Ectodermal cell (in vitro differentiated cells): Measurements from ENCODE around the gene CCDC18. TPM values are rescaled to one million over a fixed set of nuclear protein-coding genes. Genes with fewer than 3 reads are reported as not detected.

ENCODE experiments used
- H3K27ac ChIP-seq: 2 replicates; pipeline ENCODE4 v1.7.0; 2013; ENCODE audit warnings: mild to moderate bottlenecking, low read depth, low read length; ENCODE audit not compliant: insufficient read depth, poor library complexity, severe bottlenecking
- H3K27me3 ChIP-seq: 2 replicates; pipeline ENCODE4 v1.7.0; 2013; ENCODE audit warnings: mild to moderate bottlenecking, low read length; ENCODE audit not compliant: insufficient read depth, control insufficient read depth, poor library complexity, severe bottlenecking
- H3K36me3 ChIP-seq: one replicate; pipeline ENCODE4 v1.7.0; 2013; ENCODE audit warnings: low read length; ENCODE audit not compliant: control insufficient read depth, insufficient read depth
- H3K4me1 ChIP-seq: one replicate; pipeline ENCODE4 v1.7.0; 2013; ENCODE audit warnings: low read length; ENCODE audit not compliant: control insufficient read depth, insufficient read depth
- H3K4me3 ChIP-seq: 2 replicates; pipeline ENCODE4 v1.7.0; 2013; ENCODE audit warnings: low read depth, low read length, control low read depth; ENCODE audit not compliant: insufficient read depth
- H3K9me3 ChIP-seq: 2 replicates; pipeline ENCODE4 v1.7.0; 2013; ENCODE audit warnings: mild to moderate bottlenecking, low read length, moderate library complexity; ENCODE audit not compliant: control insufficient read depth
- WGBS, 2 experiments: methylation state at CpG; one replicate each; pipeline ENCODE4 v1.1.7; 2013; ENCODE audit warnings: missing lambda C conversion rate in 2 of 2; 5-methylcytosine and 5-hydroxymethylcytosine counted together
- polyA plus RNA-seq, 4 experiments: library from polyadenylated mRNA; stranded (reverse); fragments of 50-300 nt; gene quantifications; one replicate each; pipeline ENCODE4 v1.2.3, GENCODE V29; 2013

Gene CCDC18, protein sequence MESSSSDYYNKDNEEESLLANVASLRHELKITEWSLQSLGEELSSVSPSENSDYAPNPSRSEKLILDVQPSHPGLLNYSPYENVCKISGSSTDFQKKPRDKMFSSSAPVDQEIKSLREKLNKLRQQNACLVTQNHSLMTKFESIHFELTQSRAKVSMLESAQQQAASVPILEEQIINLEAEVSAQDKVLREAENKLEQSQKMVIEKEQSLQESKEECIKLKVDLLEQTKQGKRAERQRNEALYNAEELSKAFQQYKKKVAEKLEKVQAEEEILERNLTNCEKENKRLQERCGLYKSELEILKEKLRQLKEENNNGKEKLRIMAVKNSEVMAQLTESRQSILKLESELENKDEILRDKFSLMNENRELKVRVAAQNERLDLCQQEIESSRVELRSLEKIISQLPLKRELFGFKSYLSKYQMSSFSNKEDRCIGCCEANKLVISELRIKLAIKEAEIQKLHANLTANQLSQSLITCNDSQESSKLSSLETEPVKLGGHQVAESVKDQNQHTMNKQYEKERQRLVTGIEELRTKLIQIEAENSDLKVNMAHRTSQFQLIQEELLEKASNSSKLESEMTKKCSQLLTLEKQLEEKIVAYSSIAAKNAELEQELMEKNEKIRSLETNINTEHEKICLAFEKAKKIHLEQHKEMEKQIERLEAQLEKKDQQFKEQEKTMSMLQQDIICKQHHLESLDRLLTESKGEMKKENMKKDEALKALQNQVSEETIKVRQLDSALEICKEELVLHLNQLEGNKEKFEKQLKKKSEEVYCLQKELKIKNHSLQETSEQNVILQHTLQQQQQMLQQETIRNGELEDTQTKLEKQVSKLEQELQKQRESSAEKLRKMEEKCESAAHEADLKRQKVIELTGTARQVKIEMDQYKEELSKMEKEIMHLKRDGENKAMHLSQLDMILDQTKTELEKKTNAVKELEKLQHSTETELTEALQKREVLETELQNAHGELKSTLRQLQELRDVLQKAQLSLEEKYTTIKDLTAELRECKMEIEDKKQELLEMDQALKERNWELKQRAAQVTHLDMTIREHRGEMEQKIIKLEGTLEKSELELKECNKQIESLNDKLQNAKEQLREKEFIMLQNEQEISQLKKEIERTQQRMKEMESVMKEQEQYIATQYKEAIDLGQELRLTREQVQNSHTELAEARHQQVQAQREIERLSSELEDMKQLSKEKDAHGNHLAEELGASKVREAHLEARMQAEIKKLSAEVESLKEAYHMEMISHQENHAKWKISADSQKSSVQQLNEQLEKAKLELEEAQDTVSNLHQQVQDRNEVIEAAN (N-terminal part only)
- polyA plus RNA-seq (2013, experiment 1 of 4), result 21.3 TPM
- polyA plus RNA-seq (2013, experiment 2 of 4), result 25.0 TPM
- polyA plus RNA-seq (2013, experiment 3 of 4), result 25.3 TPM
- polyA plus RNA-seq (2013, experiment 4 of 4), result 21.3 TPM

GRCh38 chr1:93180723-93181613 is at the start of gene CCDC18:
Gene CCDC18, plus strand, starts transcription at chr1:93180724. Its CDS starts 2,638 bp downstream, at chr1:93183362.
- H3K9me3 ChIP-seq, result no peaks in the 10 kb centered on the region
- no peaks in the 10 kb centered on the region for H3K4me1 ChIP-seq
- WGBS, 2 experiments, result 4 to 5% methylated on average over 35 to 43 of the region's 43 CpGs

DNA sequence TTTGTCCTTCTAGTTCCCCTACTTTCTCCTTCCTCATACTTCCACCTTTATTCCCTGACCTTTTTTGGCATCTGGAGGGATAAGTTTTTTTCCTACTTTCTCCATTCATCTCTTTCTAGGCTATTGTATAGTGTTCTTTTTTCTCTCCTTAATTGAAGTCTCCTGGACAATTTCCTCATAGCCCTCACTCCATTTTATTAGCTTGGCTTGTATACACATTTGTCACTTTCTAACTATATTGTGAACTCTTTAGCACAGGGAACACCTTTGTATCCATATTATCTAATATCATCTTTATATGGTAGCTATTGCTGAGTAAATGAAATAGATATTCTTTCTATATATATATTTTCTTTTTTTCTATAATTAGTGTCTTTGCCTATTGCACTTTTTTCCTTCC is 47.9 kb upstream of the CCDC18 start:
- H3K36me3 ChIP-seq, result peaks cover 17% of the 10 kb centered on the region
- H3K27me3 ChIP-seq, result no peaks in the 10 kb centered on the region
- no peak overlapping the region for H3K27ac ChIP-seq
- H3K4me1 ChIP-seq, result no peaks in the 10 kb centered on the region
- H3K4me3 ChIP-seq, result no peak overlapping the region
- no peaks in the 10 kb centered on the region for H3K9me3 ChIP-seq

More at GRCh38 chr1:93180723-93181613, at the start of gene CCDC18:
- H3K36me3 ChIP-seq, result no peaks in the 10 kb centered on the region
- H3K4me3 ChIP-seq, result peak within 1 kb of the TSS; percentile 73
- H3K27ac ChIP-seq, result peak within 1 kb of the TSS; percentile 91
- H3K27me3 ChIP-seq, result no peaks in the 10 kb centered on the region

DNA sequence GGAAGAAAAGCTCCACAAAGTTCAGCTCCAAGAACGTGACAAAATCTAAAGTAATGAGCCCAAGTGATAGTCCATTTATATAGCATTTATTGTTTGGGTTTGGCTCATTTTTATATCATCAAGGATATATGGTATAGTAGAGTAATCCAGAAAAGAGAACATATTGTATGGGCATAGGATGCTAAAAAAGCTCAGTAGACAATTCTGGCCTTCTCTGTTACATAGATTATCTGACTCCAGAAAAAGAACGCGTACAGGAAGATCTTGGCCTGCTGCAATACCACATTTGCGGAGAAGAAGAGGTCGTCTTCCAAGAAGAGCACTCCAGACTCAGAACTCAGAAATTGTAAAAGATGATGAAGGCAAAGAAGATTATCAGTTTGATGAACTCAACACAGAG is 44.1 kb upstream of the CCDC18 start:
- Histone ChIP-seq H3K4me3 (no peak overlapping the region), H3K27me3 (no peaks in the 10 kb centered on the region), H3K9me3 (no peaks in the 10 kb centered on the region), H3K4me1 (no peaks in the 10 kb centered on the region), H3K27ac (no peak overlapping the region), H3K36me3 (peaks cover 32% of the 10 kb centered on the region)
- 96 to 97% methylated on average over 5 of the region's 5 CpGs for WGBS, 2 experiments

- Histone ChIP-seq H3K36me3 (peaks cover 32% of the 10 kb centered on the region), H3K9me3 (no peaks in the 10 kb centered on the region), H3K4me3 (no peak overlapping the region), H3K27me3 (no peaks in the 10 kb centered on the region), H3K27ac (no peak overlapping the region), H3K4me1 (no peaks in the 10 kb centered on the region)
- 94 to 97% methylated on average over 2 of the region's 3 CpGs for WGBS, 2 experiments
Observed at GRCh38 chr1:93137604-93138292, 42.8 kb upstream of the CCDC18 start.

- Histone ChIP-seq H3K27ac (no peak overlapping the region), H3K27me3 (no peaks in the 10 kb centered on the region), H3K4me3 (no peak overlapping the region), H3K4me1 (no peaks in the 10 kb centered on the region), H3K9me3 (no peaks in the 10 kb centered on the region), H3K36me3 (peaks cover 27% of the 10 kb centered on the region)
- 100% methylated on average over 1 of the region's 1 CpG for WGBS, 2 experiments
Observed at GRCh38 chr1:93140106-93140505, 40.4 kb upstream of the CCDC18 start.

GRCh38 chr1:93142161-93142560 is 38.4 kb upstream of the CCDC18 start:
- no peaks in the 10 kb centered on the region for H3K9me3 ChIP-seq
- no peaks in the 10 kb centered on the region for H3K4me1 ChIP-seq
- peaks cover 14% of the 10 kb centered on the region for H3K36me3 ChIP-seq
- H3K4me3 ChIP-seq, result no peak overlapping the region
- H3K27ac ChIP-seq, result no peak overlapping the region
- no peaks in the 10 kb centered on the region for H3K27me3 ChIP-seq
- WGBS, 2 experiments, result 87 to 97% methylated on average over 2 of the region's 2 CpGs

GRCh38 chr1:93143136-93143535 is 37.4 kb upstream of the CCDC18 start:
- H3K27me3 ChIP-seq, result no peaks in the 10 kb centered on the region
- H3K27ac ChIP-seq, result no peak overlapping the region
- H3K4me1 ChIP-seq, result no peaks in the 10 kb centered on the region
- H3K36me3 ChIP-seq, result peaks cover 14% of the 10 kb centered on the region
- no peaks in the 10 kb centered on the region for H3K9me3 ChIP-seq
- 89 to 100% methylated on average over 1 of the region's 1 CpG for WGBS, 2 experiments
- no peak overlapping the region for H3K4me3 ChIP-seq

DNA sequence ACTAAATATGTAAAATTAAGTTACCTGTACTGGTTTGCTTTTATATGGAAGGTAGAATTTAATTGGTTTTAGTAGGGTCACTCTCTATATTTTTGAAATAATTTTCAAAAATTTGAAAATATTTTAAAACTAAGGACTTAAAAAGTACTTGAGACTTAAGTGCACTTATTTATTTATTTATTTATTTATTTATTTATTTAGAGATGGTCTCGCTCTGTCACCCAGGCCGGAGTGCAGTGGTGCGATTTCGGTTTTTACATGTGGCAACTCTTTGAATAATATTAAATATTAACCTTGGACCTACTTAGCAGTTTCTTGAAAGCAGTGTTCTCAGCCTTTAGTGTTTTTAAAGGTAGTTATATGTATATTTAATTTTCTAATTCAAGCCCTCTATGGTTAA is 36.8 kb upstream of the CCDC18 start:
- Histone ChIP-seq H3K27ac (no peak overlapping the region), H3K27me3 (no peaks in the 10 kb centered on the region), H3K4me3 (no peak overlapping the region), H3K9me3 (no peaks in the 10 kb centered on the region), H3K36me3 (peaks cover 14% of the 10 kb centered on the region), H3K4me1 (no peaks in the 10 kb centered on the region)
- WGBS, 2 experiments, result 95% methylated on average over 4 of the region's 4 CpGs; no CpG with 5 or more reads in 1 of the 2 experiments

GRCh38 chr1:93148001-93148400 is 32.5 kb upstream of the CCDC18 start:
- Histone ChIP-seq H3K27me3 (no peaks in the 10 kb centered on the region), H3K4me3 (no peak overlapping the region), H3K4me1 (no peaks in the 10 kb centered on the region), H3K36me3 (no peaks in the 10 kb centered on the region), H3K9me3 (no peaks in the 10 kb centered on the region), H3K27ac (no peak overlapping the region)
- WGBS, 2 experiments, result 92 to 95% methylated on average over 7 of the region's 7 CpGs
